ENCODE results near the gene MYRIP.

DNA sequence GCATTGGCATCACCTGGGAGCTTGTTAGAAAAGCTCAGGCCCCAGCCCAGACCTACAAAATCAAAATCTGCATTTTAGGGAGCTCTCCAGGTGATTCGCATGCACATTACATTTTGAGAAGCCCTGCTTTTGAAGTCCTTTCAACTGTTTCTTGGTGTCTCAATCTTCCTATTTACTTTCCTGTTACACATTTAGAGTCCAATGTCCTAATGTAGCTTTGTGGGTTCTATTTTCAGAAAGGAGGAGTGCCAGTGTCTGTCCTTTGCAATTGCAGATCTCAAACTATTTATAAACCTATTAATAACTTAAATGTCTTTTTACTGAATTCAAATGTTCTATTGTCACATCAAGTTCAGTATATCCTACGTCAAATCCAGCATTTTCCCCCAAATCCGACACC is 27.8 kb upstream of the MYRIP start:
- TF ChIP-seq CTCF (IDR thresholded peaks at IDR 0.05; ENCODE audit: low read depth, low read length) (no peak), POLR2A (IDR thresholded peaks at IDR 0.05; ENCODE audit: extremely low read depth, insufficient read length) (no peak), MAX (IDR thresholded peaks at IDR 0.05; ENCODE audit: low read depth, low read length) (no peak), MYC (IDR thresholded peaks at IDR 0.05; ENCODE audit: low read depth, low read length) (no peak)
